Neuronal stem cell (in vitro differentiated cells): Measurements from ENCODE around the gene TUBAL3.
"Not testable (repeated sequence)": the region's sequence is repeated elsewhere in the genome, so short reads cannot be mapped to it uniquely, and the experiment has no call there.

Source experiments
- DNase-seq: peaks from one replicate; pipeline ENCODE4 v3.0.0-alpha.2; 2013; ENCODE audit warnings: low spot score
- H2AFZ ChIP-seq: one replicate; pipeline ENCODE4 v1.6.1; 2013; ENCODE audit warnings: mild to moderate bottlenecking, low read length, inconsistent platforms
- H2AK5ac ChIP-seq: 2 replicates; pipeline ENCODE4 v1.6.1; 2013; ENCODE audit warnings: low read depth, mild to moderate bottlenecking, inconsistent platforms, low read length, moderate library complexity, mixed read lengths
- H2BK120ac ChIP-seq: 2 replicates; pipeline ENCODE4 v1.6.1; 2013; ENCODE audit warnings: low read depth, mild to moderate bottlenecking, inconsistent platforms, low read length, moderate library complexity, mixed read lengths
- H2BK12ac ChIP-seq: one replicate; pipeline ENCODE4 v1.6.1; 2013; ENCODE audit warnings: low read length, inconsistent platforms
- H2BK15ac ChIP-seq: 2 replicates; pipeline ENCODE4 v1.6.1; 2013; ENCODE audit warnings: mild to moderate bottlenecking, low read length, inconsistent platforms, mixed read lengths
- H2BK5ac ChIP-seq: one replicate; pipeline ENCODE4 v1.6.1; 2013; ENCODE audit warnings: inconsistent platforms, mild to moderate bottlenecking, low read length, moderate library complexity
- H3K14ac ChIP-seq: one replicate; pipeline ENCODE4 v1.6.1; 2013; ENCODE audit warnings: low read length, inconsistent platforms
- H3K18ac ChIP-seq: 2 replicates; pipeline ENCODE4 v1.6.1; 2013; ENCODE audit warnings: low read length, inconsistent platforms
- H3K23ac ChIP-seq: 2 replicates; pipeline ENCODE4 v1.6.1; 2013; ENCODE audit warnings: low read depth, mild to moderate bottlenecking, mixed read lengths, low read length, inconsistent platforms; ENCODE audit not compliant: poor library complexity
- H3K27ac ChIP-seq: replicated peaks from 3 replicates; pipeline ENCODE4 v1.5.1; 2013; ENCODE audit warnings: low read length, inconsistent platforms
- H3K27me3 ChIP-seq, 3 experiments: 2 replicates each; pipeline ENCODE4 v1.6.1; 2013; ENCODE audit warnings: low read length in 3 of 3, mild to moderate bottlenecking in 2 of 3, inconsistent platforms in 1 of 3, low read depth in 1 of 3, mixed read lengths in 1 of 3, moderate library complexity in 1 of 3; ENCODE audit not compliant: control insufficient read depth in 3 of 3, insufficient read depth in 3 of 3
- H3K36me3 ChIP-seq, 2 donors: replicated peaks in 1 of 2; 2 replicates each; pipeline ENCODE4 v1.6.1; 2013; ENCODE audit warnings: low read length in 2 of 2; ENCODE audit not compliant: control insufficient read depth in 2 of 2, insufficient read depth in 2 of 2
- H3K4ac ChIP-seq: 2 replicates; pipeline ENCODE4 v1.6.1; 2013; ENCODE audit warnings: inconsistent platforms, mild to moderate bottlenecking, low read length, moderate library complexity
- H3K4me1 ChIP-seq, 2 donors: 1 replicate in 1 of 2; 2 replicates in 1 of 2; pipeline ENCODE4 v1.6.1; 2013; ENCODE audit warnings: low read length in 2 of 2, low read depth in 1 of 2; ENCODE audit not compliant: control insufficient read depth in 2 of 2, insufficient read depth in 1 of 2
- H3K4me2 ChIP-seq: one replicate; pipeline ENCODE4 v1.6.1; 2013; ENCODE audit warnings: mild to moderate bottlenecking, low read length, inconsistent platforms; ENCODE audit not compliant: insufficient read depth, poor library complexity, severe bottlenecking
- H3K4me3 ChIP-seq, 2 donors: 2 replicates each; pipeline ENCODE4 v1.5.1; 2013; ENCODE audit warnings: low read length in 2 of 2, mild to moderate bottlenecking in 2 of 2, inconsistent platforms in 1 of 2, moderate library complexity in 1 of 2
- H3K79me1 ChIP-seq: one replicate; pipeline ENCODE4 v1.6.1; 2013; ENCODE audit warnings: low read depth, mild to moderate bottlenecking, inconsistent platforms, low read length, moderate library complexity
- H3K9ac ChIP-seq: one replicate; pipeline ENCODE4 v1.6.1; 2013; ENCODE audit warnings: mild to moderate bottlenecking, low read depth, low read length, inconsistent platforms; ENCODE audit not compliant: poor library complexity
- H3K9me3 ChIP-seq, 2 donors: replicated peaks in 1 of 2; 2 replicates each; pipeline versions ENCODE3 to v1.6.1; 2013; ENCODE audit warnings: low read length in 2 of 2, mild to moderate bottlenecking in 2 of 2, inconsistent platforms in 1 of 2, low read depth in 1 of 2, mixed read lengths in 1 of 2, moderate library complexity in 1 of 2; ENCODE audit not compliant: control insufficient read depth in 2 of 2, insufficient read depth in 1 of 2
- H4K8ac ChIP-seq: one replicate; pipeline ENCODE4 v1.6.1; 2013; ENCODE audit warnings: low read depth, mild to moderate bottlenecking, inconsistent platforms, low read length, moderate library complexity
- H4K91ac ChIP-seq: one replicate; pipeline ENCODE4 v1.6.1; 2013; ENCODE audit warnings: low read length, low read depth, mild to moderate bottlenecking, inconsistent platforms; ENCODE audit not compliant: poor library complexity
- WGBS, 2 donors: extraction: QIAGEN DNeasy Blood & Tissue Kit; methylation state at CpG; one replicate each; pipeline ENCODE4 v1.1.7; 2013; ENCODE audit warnings: missing lambda C conversion rate in 2 of 2, mixed read lengths in 1 of 2; ENCODE audit not compliant: insufficient read length in 2 of 2, insufficient replicate concordance in 1 of 2; ENCODE audit errors: extremely low coverage in 2 of 2; 5-methylcytosine and 5-hydroxymethylcytosine counted together

TUBAL3 gene

GRCh38 chr10:5410787-5411186, 6.2 kb upstream of the TUBAL3 start:
- not testable (repeated sequence) for H2BK120ac ChIP-seq, DNase-seq, H3K9ac ChIP-seq, H3K27me3 ChIP-seq, H3K23ac ChIP-seq, H4K8ac ChIP-seq, H2AFZ ChIP-seq, H3K27ac ChIP-seq, H3K4me3 ChIP-seq, H3K18ac ChIP-seq, H2BK12ac ChIP-seq, H2BK15ac ChIP-seq, H3K4me1 ChIP-seq, H3K79me1 ChIP-seq, H2AK5ac ChIP-seq, H4K91ac ChIP-seq, H3K36me3 ChIP-seq, H2BK5ac ChIP-seq, H3K4me2 ChIP-seq, H3K9me3 ChIP-seq, H3K14ac ChIP-seq, H3K4ac ChIP-seq

DNA sequence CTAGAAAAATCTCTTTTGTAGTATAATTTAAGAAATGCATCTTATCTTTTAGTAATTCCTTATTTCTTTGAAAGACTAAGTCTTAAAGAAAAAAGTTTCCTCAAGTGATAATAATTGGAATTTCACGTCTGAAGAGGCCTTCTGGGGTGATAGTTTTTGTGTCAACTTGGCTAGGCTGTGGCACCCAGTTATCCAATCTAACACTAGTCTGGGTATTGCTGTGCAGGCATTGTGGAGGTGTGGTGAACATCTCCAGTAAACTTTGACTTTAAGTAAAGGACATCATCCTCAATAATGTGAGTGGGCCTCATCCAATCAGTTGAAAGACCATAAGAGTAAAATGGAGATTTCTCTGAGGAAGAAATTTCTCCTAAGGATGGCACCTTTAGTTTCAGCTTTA, 2.3 kb upstream of the TUBAL3 start:
- Histone ChIP-seq H3K23ac (no peak overlapping the region), H3K4me1 (no peaks in the 10 kb centered on the region), H2BK120ac (no peak overlapping the region), H3K36me3 (no peaks in the 10 kb centered on the region), H3K18ac (no peak overlapping the region), H3K4me2 (no peak overlapping the region), H3K9me3 (peaks cover 1 to 3% of the 10 kb centered on the region in 2 donors), H4K8ac (no peak overlapping the region), H3K9ac (no peak overlapping the region), H2BK12ac (no peak overlapping the region), H3K79me1 (no peaks in the 10 kb centered on the region), H4K91ac (no peak overlapping the region), H2BK5ac (no peak overlapping the region), H3K4ac (no peak overlapping the region), H2BK15ac (no peak overlapping the region), H3K4me3 (no peak overlapping the region), H3K27ac (no peak overlapping the region), H2AK5ac (no peak overlapping the region), H2AFZ (no peak overlapping the region), H3K27me3 (peaks cover 0 to 14% (median 0%) of the 10 kb centered on the region in 3 experiments), H3K14ac (no peak overlapping the region)
- no peak for DNase-seq
- WGBS, 2 donors, result no CpG with 5 or more reads among the region's 1 CpG

- no peak overlapping the region for H2BK5ac ChIP-seq
- no peak for DNase-seq
- no peak overlapping the region for H3K27ac ChIP-seq
- no peak overlapping the region for H3K4me2 ChIP-seq
- H3K23ac ChIP-seq, result no peak overlapping the region
- H3K27me3 ChIP-seq, result peaks cover 0 to 22% (median 0%) of the 10 kb centered on the region in 3 experiments
- H2BK15ac ChIP-seq, result no peak overlapping the region
- no peaks in the 10 kb centered on the region for H3K36me3 ChIP-seq
- H3K18ac ChIP-seq, result no peak overlapping the region
- H2BK120ac ChIP-seq, result no peak overlapping the region
- H4K8ac ChIP-seq, result no peak overlapping the region
- no peak overlapping the region for H3K4me3 ChIP-seq
- H3K14ac ChIP-seq, result no peak overlapping the region
- no CpG with 5 or more reads among the region's 3 CpGs for WGBS, 2 donors
- H2BK12ac ChIP-seq, result no peak overlapping the region
- no peaks in the 10 kb centered on the region for H3K79me1 ChIP-seq
- H3K9ac ChIP-seq, result no peak overlapping the region
- no peak overlapping the region for H2AFZ ChIP-seq
- H2AK5ac ChIP-seq, result no peak overlapping the region
- H3K9me3 ChIP-seq, result peaks cover 1 to 3% of the 10 kb centered on the region in 2 donors
- no peak overlapping the region for H4K91ac ChIP-seq
- no peak overlapping the region for H3K4ac ChIP-seq
- H3K4me1 ChIP-seq, result no peaks in the 10 kb centered on the region
These were observed 1.8 kb downstream of the TUBAL3 start for GRCh38 chr10:5402798-5403197.

DNA sequence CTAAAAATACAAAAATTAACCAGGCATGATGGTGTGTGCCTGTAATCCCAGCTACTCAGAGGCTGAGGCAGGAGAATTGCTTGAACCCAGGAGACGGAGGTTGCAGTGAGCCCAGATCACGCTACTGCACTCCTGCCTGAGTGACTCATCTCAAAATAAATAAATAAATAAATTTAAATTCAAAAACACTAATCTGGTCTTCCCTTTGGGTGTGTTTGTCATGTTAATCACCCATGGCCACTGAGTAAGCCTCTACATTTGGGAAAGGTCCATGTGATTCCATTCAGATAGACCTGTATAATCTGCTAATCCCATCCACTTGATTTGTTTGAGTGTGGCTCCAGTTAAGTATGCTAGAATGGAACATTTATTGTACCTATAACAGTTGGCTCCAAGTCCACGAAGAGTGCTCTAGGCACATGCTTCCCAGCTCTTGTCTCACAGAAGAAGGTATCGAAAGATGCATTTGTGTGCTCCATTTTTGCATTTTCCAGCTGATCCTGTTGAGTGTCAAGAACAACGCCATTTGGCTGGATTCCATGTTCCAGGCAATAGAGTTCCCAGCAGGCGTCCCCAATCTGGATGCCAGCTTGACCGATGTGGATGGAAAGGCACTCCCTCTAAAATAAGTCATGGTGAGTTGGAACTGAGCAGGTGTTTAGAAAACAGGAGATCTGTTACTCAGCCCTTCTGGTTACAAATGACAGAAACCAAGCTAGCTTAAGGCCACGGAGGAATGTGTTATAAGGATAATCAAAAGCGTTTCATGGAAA, 4.0 kb downstream of the TUBAL3 start:
- H3K23ac ChIP-seq, result no peak overlapping the region
- H3K27ac ChIP-seq, result no peak overlapping the region
- no peak overlapping the region for H2AK5ac ChIP-seq
- no peak overlapping the region for H3K18ac ChIP-seq
- H2BK120ac ChIP-seq, result no peak overlapping the region
- no peak overlapping the region for H3K14ac ChIP-seq
- no peak overlapping the region for H3K4me2 ChIP-seq
- no CpG with 5 or more reads among the region's 9 CpGs for WGBS, 2 donors
- H2BK5ac ChIP-seq, result no peak overlapping the region
- peaks cover 0 to 27% (median 0%) of the 10 kb centered on the region in 3 experiments for H3K27me3 ChIP-seq
- no peaks in the 10 kb centered on the region for H3K9me3 ChIP-seq
- H3K4ac ChIP-seq, result no peak overlapping the region
- DNase-seq, result no peak
- no peak overlapping the region for H2BK15ac ChIP-seq
- no peak overlapping the region for H2BK12ac ChIP-seq
- H3K4me1 ChIP-seq, result no peaks in the 10 kb centered on the region
- H2AFZ ChIP-seq, result no peak overlapping the region
- H3K9ac ChIP-seq, result no peak overlapping the region
- H3K4me3 ChIP-seq, result no peak overlapping the region
- no peaks in the 10 kb centered on the region for H3K36me3 ChIP-seq
- no peak overlapping the region for H4K8ac ChIP-seq
- H3K79me1 ChIP-seq, result no peaks in the 10 kb centered on the region
- no peak overlapping the region for H4K91ac ChIP-seq
